ENCODE measurements around the gene ZNF341.

GRCh38 chr20:33785503-33785902 lies 53.7 kb downstream of the ZNF341 start:
- TF ChIP-seq CTCF (IDR thresholded peaks at IDR 0.05): no peak
- TF ChIP-seq POLR2AphosphoS5 (IDR thresholded peaks at IDR 0.05; ENCODE audit: low read depth, low read length): no peak
- no peak for TF ChIP-seq SIN3A (IDR thresholded peaks at IDR 0.05; ENCODE audit: borderline replicate concordance, insufficient read depth, low read depth, low read length)
